DOHH2 (cell line): ENCODE measurements around the gene ABAT.

ENCODE experiments used
- CTCF ChIP-seq: fragments of 200-600 bp; sonication (generic); IDR thresholded peaks from one replicate; pipeline ENCODE4 v1.5.1; 2014; ENCODE audit warnings: antibody characterized with exemption, mild to moderate bottlenecking, low read depth, low read length; ENCODE audit not compliant: poor library complexity, severe bottlenecking
- EZH2phosphoT487 ChIP-seq: fragments of 200-600 bp; sonication (generic); IDR thresholded peaks from 2 replicates; pipeline ENCODE4 v1.6.1; 2017; ENCODE audit warnings: borderline replicate concordance, mild to moderate bottlenecking, antibody characterized with exemption, low read length, moderate library complexity, mixed read lengths

DNA sequence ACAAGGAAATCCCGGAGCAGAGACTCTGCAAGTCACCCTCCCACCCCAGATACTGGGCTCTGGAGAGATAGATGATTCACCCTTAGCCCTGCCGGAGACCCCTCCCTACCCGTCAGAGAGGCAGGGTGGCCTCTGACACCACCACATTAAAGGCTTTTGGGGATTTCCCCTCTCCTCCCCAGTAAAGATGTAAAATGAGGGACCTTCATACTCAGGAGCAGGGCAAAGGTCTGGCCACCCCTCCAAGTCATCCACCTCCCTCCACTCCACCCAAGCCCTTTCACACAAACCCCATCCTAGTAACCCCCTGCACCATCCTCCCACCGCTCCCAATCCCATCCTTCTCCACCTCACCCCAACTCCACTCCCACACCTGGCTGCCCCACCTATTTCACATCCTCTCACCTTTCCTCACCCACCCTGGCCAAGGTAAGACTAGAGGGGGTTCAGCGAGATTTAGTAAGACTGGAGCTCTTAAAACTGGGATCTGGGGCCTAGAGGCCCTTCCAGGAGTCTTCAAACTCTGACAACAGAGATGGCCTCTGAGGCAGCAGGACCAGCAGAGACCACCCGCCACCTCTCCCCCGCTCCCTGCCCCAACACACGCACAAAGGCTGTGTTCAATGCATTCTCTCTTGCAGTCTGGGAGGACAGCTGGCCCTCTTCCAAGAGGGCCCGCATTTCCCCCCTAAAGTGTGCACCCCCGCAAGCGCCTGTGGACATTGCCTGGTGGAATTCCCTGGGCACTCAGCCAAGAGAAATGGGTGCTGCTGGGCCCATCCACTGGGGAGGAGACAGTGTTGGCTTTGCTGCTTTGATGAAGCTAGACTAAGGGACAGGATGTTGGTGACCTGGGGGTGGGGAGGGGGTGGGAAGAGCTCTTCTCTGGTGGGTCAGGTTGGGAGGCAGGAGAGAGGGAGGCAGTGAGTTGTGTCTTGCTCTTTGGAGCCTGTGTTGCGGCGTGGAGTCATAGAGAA is 1.1 kb downstream of the ABAT start:
- TF ChIP-seq CTCF (no peak), EZH2phosphoT487 (no peak)
